ENCODE data around the gene ESPN.

GRCh38 chr1:6424000-6424565 lies 493 bp upstream of the ESPN start:
- TF ChIP-seq CSDC2 (CRISPR knock-in tag; IDR thresholded peaks at IDR 0.05): no peak
- no peak for TF ChIP-seq PATZ1 (CRISPR knock-in tag; IDR thresholded peaks at IDR 0.05; ENCODE audit: borderline replicate concordance)
- no peak for TF ChIP-seq OSR1 (CRISPR knock-in tag; IDR thresholded peaks at IDR 0.05)
- no peak for TF ChIP-seq ZFP30 (CRISPR knock-in tag; IDR thresholded peaks at IDR 0.05)
- TF ChIP-seq ZFP3 (CRISPR knock-in tag; IDR thresholded peaks at IDR 0.05): no peak
- TF ChIP-seq RARB (CRISPR knock-in tag; IDR thresholded peaks at IDR 0.05): no peak
